Kidney epithelial cell (primary cell): ENCODE results near the gene ENG. TPM values are rescaled to one million over a fixed set of nuclear protein-coding genes. Genes with fewer than 3 reads are reported as not detected.

ENCODE experiments used
- DNase-seq: peaks from one replicate; pipeline ENCODE4 v3.0.0-alpha.2; 2010; ENCODE audit warnings: low read depth
- H3K27me3 ChIP-seq: 2 replicates; pipeline ENCODE4 v1.6.0; 2011; ENCODE audit warnings: low read length; ENCODE audit not compliant: control insufficient read depth, insufficient read depth
- H3K36me3 ChIP-seq: 2 replicates; pipeline ENCODE4 v1.5.1; 2011; ENCODE audit warnings: low read length; ENCODE audit not compliant: control insufficient read depth, insufficient read depth
- H3K4me3 ChIP-seq: 2 replicates; pipeline ENCODE4 v1.5.1; 2011; ENCODE audit warnings: low read depth, mild to moderate bottlenecking, control low read depth, low read length
- total RNA-seq: library from RNA; depleted of rRNA; stranded (reverse); fragments of >200 nt; gene quantifications from 2 replicates; pipeline ENCODE4 v1.2.3, GENCODE V29; 2015
- TF ChIP-seq, protein P1 (sequence below): IDR thresholded peaks from 2 replicates; pipeline ENCODE4 v1.5.1; 2011; ENCODE audit warnings: mild to moderate bottlenecking, moderate library complexity, low read length, control low read depth, inconsistent platforms; ENCODE audit not compliant: insufficient read depth, poor library complexity, severe bottlenecking

Gene ENG
- total RNA-seq, 1 donor from 2014 or later = 3.4 TPM

DNA sequence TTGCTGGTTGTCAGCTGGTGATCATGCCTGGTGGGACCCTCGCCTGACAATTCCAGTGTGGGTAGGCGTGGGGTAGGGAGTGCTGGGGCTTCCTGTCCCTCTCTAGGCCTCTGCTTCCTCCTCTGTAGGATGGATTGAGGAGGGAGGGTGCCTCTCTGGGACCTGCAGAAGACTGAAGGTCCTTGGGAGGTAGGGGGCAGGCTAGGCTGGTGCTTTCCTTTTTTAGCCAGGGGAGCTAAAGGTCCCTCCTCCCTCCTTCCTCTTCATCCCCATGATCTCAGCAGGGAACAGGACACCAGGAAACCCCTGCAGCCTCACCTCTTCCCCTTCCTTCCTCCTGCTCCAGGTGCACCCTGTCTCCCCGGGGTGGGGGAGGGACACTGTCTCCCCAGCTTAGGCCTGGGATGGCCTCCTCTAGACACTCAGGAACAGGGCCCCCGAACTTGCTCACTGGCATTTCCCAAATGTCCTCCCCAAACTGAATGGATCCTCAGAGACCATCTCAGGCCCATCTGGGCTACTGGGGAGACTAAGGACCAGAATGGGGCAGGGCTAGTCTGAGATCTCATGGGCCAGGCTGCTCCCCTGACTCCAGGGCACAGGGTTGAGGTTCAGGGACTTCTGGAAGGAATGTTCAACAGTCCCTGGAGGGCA is 84.4 kb downstream of the ENG start:
- TF ChIP-seq, protein P1, sequence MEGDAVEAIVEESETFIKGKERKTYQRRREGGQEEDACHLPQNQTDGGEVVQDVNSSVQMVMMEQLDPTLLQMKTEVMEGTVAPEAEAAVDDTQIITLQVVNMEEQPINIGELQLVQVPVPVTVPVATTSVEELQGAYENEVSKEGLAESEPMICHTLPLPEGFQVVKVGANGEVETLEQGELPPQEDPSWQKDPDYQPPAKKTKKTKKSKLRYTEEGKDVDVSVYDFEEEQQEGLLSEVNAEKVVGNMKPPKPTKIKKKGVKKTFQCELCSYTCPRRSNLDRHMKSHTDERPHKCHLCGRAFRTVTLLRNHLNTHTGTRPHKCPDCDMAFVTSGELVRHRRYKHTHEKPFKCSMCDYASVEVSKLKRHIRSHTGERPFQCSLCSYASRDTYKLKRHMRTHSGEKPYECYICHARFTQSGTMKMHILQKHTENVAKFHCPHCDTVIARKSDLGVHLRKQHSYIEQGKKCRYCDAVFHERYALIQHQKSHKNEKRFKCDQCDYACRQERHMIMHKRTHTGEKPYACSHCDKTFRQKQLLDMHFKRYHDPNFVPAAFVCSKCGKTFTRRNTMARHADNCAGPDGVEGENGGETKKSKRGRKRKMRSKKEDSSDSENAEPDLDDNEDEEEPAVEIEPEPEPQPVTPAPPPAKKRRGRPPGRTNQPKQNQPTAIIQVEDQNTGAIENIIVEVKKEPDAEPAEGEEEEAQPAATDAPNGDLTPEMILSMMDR = no peak
- Histone ChIP-seq H3K4me3 (no peak overlapping the region), H3K36me3 (no peaks in the 10 kb centered on the region), H3K27me3 (peaks cover 10% of the 10 kb centered on the region)
- no peak for DNase-seq

DNA sequence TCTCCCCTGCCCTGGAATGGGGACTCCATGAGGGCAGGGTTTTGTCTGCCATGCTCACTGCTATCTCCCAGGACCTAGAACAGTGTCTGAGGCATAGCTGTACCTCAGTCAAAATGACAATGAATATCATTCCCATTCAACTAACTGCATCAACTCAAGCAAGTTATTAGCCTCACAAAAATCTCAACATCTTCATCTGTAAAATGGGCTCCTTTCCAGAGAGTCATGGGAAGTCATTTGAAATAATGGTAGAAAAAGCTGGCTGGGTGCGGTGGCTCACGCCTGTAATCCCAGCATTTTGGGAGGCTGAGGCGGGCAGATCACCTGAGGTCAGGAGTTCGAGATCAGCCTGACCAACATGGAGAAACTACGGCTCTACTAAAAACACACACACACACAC is 85.4 kb downstream of the ENG start:
- TF ChIP-seq, protein P1 = no peak
- H3K36me3 ChIP-seq = no peaks in the 10 kb centered on the region
- H3K4me3 ChIP-seq = no peak overlapping the region
- DNase-seq = no peak
- H3K27me3 ChIP-seq = peaks cover 10% of the 10 kb centered on the region

DNA sequence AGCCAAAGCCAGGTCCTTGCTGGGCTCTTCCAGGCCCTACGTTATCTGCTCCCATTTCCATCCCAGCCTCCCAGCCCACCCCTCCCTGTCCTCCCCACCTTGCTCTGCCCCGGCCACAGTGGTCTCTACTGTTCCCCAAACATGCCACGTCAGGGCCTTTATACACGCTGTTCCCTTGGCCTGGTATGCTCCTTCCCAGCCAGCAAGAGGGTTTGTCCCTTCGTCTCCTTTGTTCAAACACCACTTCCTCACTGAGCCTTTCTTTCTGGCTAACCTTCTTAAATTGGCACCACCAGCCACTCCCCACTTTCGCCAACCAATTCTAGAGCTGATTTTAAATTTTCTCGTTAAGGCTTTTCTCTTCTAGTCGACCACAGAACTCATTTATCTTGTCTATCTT is 85.8 kb downstream of the ENG start:
- Histone ChIP-seq H3K36me3 (no peaks in the 10 kb centered on the region), H3K4me3 (no peak overlapping the region), H3K27me3 (peaks cover 9% of the 10 kb centered on the region)
- TF ChIP-seq, protein P1 = no peak
- DNase-seq = no peak

DNA sequence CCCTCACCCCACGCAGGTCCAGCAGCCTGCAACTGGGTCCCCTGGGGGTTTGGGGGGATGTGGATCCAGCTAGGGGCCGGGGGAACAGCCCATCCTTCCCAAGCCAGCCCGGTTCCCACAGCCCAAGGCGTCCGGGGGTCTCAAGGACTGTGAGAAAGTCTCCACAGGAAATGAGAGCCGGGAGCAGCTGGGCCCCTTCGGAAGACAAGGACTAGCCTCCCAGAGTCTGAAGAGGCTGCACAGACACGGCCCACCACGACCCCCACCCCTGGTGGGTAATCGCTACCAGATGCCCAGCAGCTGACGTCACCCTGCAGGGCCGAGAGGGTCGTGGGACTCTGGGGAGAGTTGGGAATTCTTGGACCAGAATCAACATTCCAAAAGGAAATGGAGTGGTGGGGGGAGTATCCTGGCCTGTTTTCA is 86.5 kb downstream of the ENG start:
- DNase-seq = no peak
- peaks cover 9% of the 10 kb centered on the region for H3K27me3 ChIP-seq
- TF ChIP-seq, protein P1 = no peak
- H3K36me3 ChIP-seq = no peaks in the 10 kb centered on the region
- no peak overlapping the region for H3K4me3 ChIP-seq

DNA sequence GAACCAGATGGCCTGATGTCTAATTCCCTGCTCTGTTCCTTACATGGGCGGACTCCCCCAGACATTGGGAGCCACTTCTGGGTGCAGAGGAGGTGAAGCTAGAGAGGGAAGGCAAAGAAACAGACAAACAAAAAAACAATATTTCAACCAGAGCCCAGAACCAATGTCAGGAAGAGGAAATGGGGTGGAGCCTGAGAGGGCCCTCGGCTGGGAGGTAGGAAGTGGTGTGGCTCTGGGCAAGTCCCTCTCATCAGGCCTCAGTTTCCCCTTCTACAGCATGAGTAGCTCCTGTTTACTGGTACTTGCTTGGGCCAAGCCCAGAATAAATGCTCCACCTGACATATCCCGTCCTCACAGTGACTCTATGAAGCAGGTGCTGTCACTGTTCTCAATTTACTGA is 87.0 kb downstream of the ENG start:
- no peaks in the 10 kb centered on the region for H3K36me3 ChIP-seq
- peaks cover 12% of the 10 kb centered on the region for H3K27me3 ChIP-seq
- no peak overlapping the region for H3K4me3 ChIP-seq
- DNase-seq = no peak
- TF ChIP-seq, protein P1 = no peak

DNA sequence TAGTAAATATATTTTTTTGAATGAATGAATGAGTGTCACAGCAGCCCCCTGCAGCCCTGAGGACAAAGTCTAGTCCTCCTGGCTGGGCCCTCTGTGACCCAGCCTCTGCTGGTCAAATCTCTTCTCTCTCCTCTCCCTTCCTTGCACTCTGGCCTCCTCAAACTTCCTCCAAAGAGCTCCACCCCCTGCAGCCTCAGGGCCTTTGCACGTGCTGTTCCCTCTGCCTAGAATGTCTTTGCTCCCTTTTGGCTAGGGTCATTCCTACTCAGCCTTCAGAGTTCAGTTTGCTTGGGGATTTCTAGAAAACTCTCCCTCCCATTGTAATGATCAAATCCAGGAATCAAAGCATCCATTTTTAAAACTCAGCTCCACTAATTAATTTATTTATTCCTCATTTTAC is 89.0 kb downstream of the ENG start:
- H3K27me3 ChIP-seq = peaks cover 23% of the 10 kb centered on the region
- TF ChIP-seq, protein P1 = no peak
- H3K4me3 ChIP-seq = no peak overlapping the region
- DNase-seq = no peak
- no peaks in the 10 kb centered on the region for H3K36me3 ChIP-seq
